IMR-90 (cell line): ENCODE measurements around the gene PRSS2.

Experiments
- BHLHE40 ChIP-seq: fragments of 150-350 bp; IDR thresholded peaks from 2 replicates; pipeline ENCODE4 v1.6.1; 2016; ENCODE audit warnings: mild to moderate bottlenecking, low read depth, low read length
- CEBPB ChIP-seq: IDR thresholded peaks from 2 replicates; pipeline ENCODE4 v1.6.1; 2012; ENCODE audit warnings: low read depth, low read length, improper control_type of control experiment
- CHD1 ChIP-seq: IDR thresholded peaks from 2 replicates; pipeline ENCODE4 v1.6.1; 2012; ENCODE audit warnings: low read depth, low read length, improper control_type of control experiment
- CTCF ChIP-seq: conservative IDR thresholded peaks from 2 replicates; pipeline ENCODE4 v1.5.1; 2012; ENCODE audit warnings: mild to moderate bottlenecking, low read depth, low read length, improper control_type of control experiment
- ELK1 ChIP-seq: fragments of 150-350 bp; IDR thresholded peaks from 2 replicates; pipeline ENCODE4 v1.6.1; 2016; ENCODE audit warnings: low read depth, mild to moderate bottlenecking, low read length, moderate library complexity, borderline replicate concordance
- MAZ ChIP-seq: IDR thresholded peaks from 2 replicates; pipeline ENCODE4 v1.6.1; 2012; ENCODE audit warnings: low read depth, mild to moderate bottlenecking, low read length, improper control_type of control experiment, moderate library complexity, borderline replicate concordance
- MXI1 ChIP-seq: IDR thresholded peaks from 2 replicates; pipeline ENCODE4 v1.6.1; 2012; ENCODE audit warnings: low read depth, mild to moderate bottlenecking, low read length, moderate library complexity, borderline replicate concordance
- NFE2L2 ChIP-seq: fragments of 150-350 bp; IDR thresholded peaks from 2 replicates; pipeline ENCODE4 v1.6.1; 2016; ENCODE audit warnings: low read depth, mild to moderate bottlenecking, low read length
- POLR2A ChIP-seq: IDR thresholded peaks from 2 replicates; pipeline ENCODE4 v1.6.1; 2012; ENCODE audit warnings: mild to moderate bottlenecking, low read depth, low read length
- RAD21 ChIP-seq: IDR thresholded peaks from 2 replicates; pipeline ENCODE4 v1.6.1; 2012; ENCODE audit warnings: low read length, improper control_type of control experiment
- RCOR1 ChIP-seq: IDR thresholded peaks from 2 replicates; pipeline ENCODE4 v1.6.1; 2012; ENCODE audit warnings: mild to moderate bottlenecking, low read length, improper control_type of control experiment; ENCODE audit not compliant: insufficient replicate concordance
- RFX5 ChIP-seq: IDR thresholded peaks from 2 replicates; pipeline ENCODE4 v1.8.0; 2012; ENCODE audit warnings: low read depth, mild to moderate bottlenecking, low read length, moderate library complexity
- SMC3 ChIP-seq: fragments of 150-350 bp; IDR thresholded peaks from 2 replicates; pipeline ENCODE4 v1.6.1; 2016; ENCODE audit warnings: low read depth, mild to moderate bottlenecking, antibody characterized with exemption, low read length, moderate library complexity
- USF2 ChIP-seq: fragments of 150-350 bp; IDR thresholded peaks from 2 replicates; pipeline ENCODE4 v1.6.1; 2017; ENCODE audit warnings: mild to moderate bottlenecking, antibody characterized with exemption, low read length, low read depth

GRCh38 chr7:142774826-142775225, 4.1 kb downstream of the PRSS2 start:
- TF ChIP-seq CTCF, result no peak
- no peak for TF ChIP-seq POLR2A
- no peak for TF ChIP-seq MXI1
- no peak for TF ChIP-seq RFX5
- TF ChIP-seq MAZ, result no peak
- TF ChIP-seq RCOR1, result no peak
- TF ChIP-seq NFE2L2, result no peak
- TF ChIP-seq RAD21, result no peak
- no peak for TF ChIP-seq BHLHE40
- TF ChIP-seq SMC3, result no peak
- no peak for TF ChIP-seq ELK1
- TF ChIP-seq CEBPB, result no peak
- no peak for TF ChIP-seq CHD1
- no peak for TF ChIP-seq USF2
